ENCODE results near the gene FILIP1. TPM values are rescaled to one million over a fixed set of nuclear protein-coding genes. Genes with fewer than 3 reads are reported as not detected.

FILIP1 gene
- total and polyA plus RNA-seq, 9 donors = 20.3 to 49.0 (median 42.4) TPM

DNA sequence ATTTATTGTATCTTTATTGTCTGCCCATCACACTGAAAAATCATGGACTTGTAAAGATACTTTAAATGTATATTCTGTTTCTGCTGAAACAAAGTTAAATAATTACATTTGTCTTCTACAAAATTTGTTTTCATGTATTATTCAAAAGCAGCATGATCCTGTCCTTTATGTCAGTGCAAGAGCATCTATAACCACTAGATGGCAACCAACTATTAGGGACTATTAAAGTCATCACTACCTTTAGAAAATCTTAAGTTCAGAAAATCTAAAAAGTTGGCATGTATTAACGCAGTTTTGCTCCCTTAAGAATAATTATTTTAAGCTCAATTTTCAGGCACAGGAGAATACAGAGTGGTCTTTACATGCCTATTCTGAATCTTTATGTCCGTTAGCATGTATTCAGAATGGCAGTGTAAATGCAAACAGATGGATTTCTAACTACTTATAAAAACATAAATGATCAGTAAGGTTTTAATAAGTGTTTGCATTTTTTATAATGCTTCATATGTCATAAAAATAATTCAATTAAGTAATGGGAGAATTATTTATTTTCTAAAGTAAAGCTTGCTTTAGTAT, 226.8 kb downstream of the FILIP1 start:
- peak; percentile 67 for DNase-seq
- no peak overlapping the region for H3K27ac ChIP-seq (ENCODE audit: low read length)
- H3K36me3 ChIP-seq (ENCODE audit: control insufficient read depth, insufficient read depth, low read length) = peaks cover 11% of the 10 kb centered on the region
- no CpG with 5 or more reads among the region's 2 CpGs for WGBS (ENCODE audit: insufficient coverage)
- H3K4me1 ChIP-seq (ENCODE audit: control insufficient read depth, insufficient read depth, low read length) = no peaks in the 10 kb centered on the region
- no peaks in the 10 kb centered on the region for H3K27me3 ChIP-seq (ENCODE audit: control insufficient read depth, insufficient read depth, low read length)
- H3K9me3 ChIP-seq (replicated peaks; ENCODE audit: control insufficient read depth, low read depth, low read length) = no peaks in the 10 kb centered on the region
- H3K4me3 ChIP-seq (ENCODE audit: low read length) = no peak overlapping the region

DNA sequence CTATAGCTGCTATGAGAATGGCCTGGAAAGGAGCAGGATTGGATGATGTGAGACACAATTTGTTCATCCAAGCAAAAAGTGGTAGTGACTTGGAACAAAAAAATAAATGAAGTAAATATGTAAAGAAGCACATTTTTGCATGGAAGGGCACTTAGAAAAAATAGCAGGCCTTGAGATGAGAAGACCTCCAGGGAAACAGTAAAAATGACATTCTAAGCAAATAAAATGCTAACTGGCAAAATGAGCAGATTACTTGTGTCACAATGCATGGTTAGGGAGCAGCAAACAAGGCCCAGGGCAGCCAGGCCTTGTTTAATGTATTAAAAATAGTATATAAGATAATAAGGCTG, 230.2 kb downstream of the FILIP1 start:
- DNase-seq = no peak

DNA sequence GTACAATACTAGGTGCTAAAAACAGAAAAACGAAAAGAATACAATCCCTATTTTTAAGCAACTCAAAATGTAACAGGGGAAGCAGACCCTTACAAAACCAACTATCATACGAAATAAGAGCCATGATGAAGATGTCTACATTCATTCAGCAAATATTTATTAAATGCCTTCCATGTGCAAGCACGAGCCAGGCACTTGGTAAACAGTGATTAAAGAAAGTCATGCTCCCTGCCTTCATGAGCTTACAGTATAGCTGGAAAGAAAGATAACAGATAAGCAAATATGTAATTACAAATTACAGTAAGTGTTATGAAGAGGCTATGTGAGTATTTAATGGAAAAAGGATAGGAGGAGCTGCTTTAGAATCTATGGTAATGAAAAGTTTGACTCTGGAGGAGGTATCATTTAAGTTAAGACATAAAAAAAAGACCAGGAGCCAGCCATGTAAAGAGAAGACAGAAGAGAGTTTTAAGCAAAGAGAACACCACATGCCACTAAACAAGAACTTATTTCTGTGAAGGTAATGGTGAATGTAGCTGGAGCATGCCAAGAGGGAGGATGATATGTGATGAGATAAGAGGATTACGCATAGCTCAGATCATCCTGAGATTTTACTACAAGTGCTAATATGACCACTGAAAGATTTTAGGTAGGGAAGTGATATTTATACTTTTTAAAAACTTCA, 230.7 kb downstream of the FILIP1 start:
- Histone ChIP-seq H3K9me3 (replicated peaks; ENCODE audit: control insufficient read depth, low read depth, low read length) (no peaks in the 10 kb centered on the region), H3K27me3 (ENCODE audit: control insufficient read depth, insufficient read depth, low read length) (no peaks in the 10 kb centered on the region), H3K36me3 (ENCODE audit: control insufficient read depth, insufficient read depth, low read length) (peaks cover 11% of the 10 kb centered on the region), H3K4me1 (ENCODE audit: control insufficient read depth, insufficient read depth, low read length) (no peaks in the 10 kb centered on the region), H3K27ac (ENCODE audit: low read length) (no peak overlapping the region), H3K4me3 (ENCODE audit: low read length) (no peak overlapping the region)
- DNase-seq = no peak
- 67% methylated on average over 1 of the region's 4 CpGs for WGBS (ENCODE audit: insufficient coverage)

More for the DNA sequence above, 230.2 kb downstream of the FILIP1 start:
- H3K9me3 ChIP-seq (replicated peaks; ENCODE audit: control insufficient read depth, low read depth, low read length) = no peaks in the 10 kb centered on the region
- H3K36me3 ChIP-seq (ENCODE audit: control insufficient read depth, insufficient read depth, low read length) = peaks cover 11% of the 10 kb centered on the region
- H3K4me1 ChIP-seq (ENCODE audit: control insufficient read depth, insufficient read depth, low read length) = no peaks in the 10 kb centered on the region
- no peak overlapping the region for H3K4me3 ChIP-seq (ENCODE audit: low read length)
- no peak overlapping the region for H3K27ac ChIP-seq (ENCODE audit: low read length)
- H3K27me3 ChIP-seq (ENCODE audit: control insufficient read depth, insufficient read depth, low read length) = no peaks in the 10 kb centered on the region

DNA sequence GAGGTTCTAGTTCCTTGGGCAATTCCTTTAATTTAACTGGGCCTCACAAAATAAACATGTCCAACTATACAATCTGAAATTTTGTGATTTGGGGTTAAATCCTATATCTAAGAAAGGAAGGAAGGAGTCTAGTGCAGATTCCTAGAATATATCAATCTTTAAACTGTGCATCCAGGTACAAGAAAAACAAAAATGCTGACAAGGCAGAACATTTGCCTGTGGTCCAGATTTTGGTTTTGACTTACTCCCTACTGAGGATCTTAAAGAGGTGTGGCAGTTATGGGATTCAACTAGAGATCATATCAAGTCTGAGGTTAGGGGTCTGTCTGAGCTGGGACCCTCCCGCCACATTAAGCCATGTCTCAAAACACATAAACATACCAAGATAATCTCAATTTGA, 232.3 kb downstream of the FILIP1 start:
- H3K36me3 ChIP-seq (ENCODE audit: control insufficient read depth, insufficient read depth, low read length) = peaks cover 13% of the 10 kb centered on the region
- no peaks in the 10 kb centered on the region for H3K4me1 ChIP-seq (ENCODE audit: control insufficient read depth, insufficient read depth, low read length)
- no peaks in the 10 kb centered on the region for H3K9me3 ChIP-seq (replicated peaks; ENCODE audit: control insufficient read depth, low read depth, low read length)
- DNase-seq = no peak
- H3K27me3 ChIP-seq (ENCODE audit: control insufficient read depth, insufficient read depth, low read length) = no peaks in the 10 kb centered on the region
- H3K4me3 ChIP-seq (ENCODE audit: low read length) = no peak overlapping the region
- WGBS (ENCODE audit: insufficient coverage) = no CpG with 5 or more reads among the region's 1 CpG
- H3K27ac ChIP-seq (ENCODE audit: low read length) = no peak overlapping the region

DNA sequence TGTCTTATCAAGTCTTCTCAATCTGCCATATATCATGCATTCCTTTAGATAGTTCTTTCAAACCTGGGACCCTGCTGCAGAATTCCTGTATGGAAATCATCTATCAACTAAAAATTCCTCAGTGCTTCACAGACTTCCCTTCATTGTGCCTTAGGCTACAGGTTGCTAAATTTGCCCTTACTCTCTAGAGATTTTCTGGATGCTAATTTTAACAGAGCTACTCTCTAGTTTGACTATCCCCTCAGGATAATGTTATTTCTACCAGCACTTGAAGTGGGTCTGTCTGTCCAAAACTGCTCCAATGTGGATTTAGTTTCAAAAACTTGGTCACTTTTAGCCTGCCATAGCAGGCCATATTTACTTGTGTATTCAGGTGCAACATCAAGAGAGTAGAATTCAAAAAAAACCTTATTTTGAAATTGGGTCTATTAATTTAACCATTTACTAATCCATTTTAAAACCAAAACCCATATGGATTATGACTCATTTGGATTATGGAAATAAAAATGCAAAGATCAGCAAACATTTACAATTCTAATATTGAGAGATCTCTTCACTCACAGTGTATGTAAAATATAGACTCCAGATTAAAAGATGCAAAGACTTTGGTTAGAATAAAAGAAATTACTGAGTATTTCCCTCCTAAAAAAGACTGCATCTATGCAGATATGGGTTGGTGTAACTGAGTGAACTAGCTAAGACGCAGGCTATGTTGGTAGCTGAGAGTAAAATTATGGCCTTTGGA, 236.1 kb downstream of the FILIP1 start:
- Histone ChIP-seq H3K4me3 (ENCODE audit: low read length) (no peak overlapping the region), H3K4me1 (ENCODE audit: control insufficient read depth, insufficient read depth, low read length) (no peaks in the 10 kb centered on the region), H3K27ac (ENCODE audit: low read length) (no peak overlapping the region), H3K36me3 (ENCODE audit: control insufficient read depth, insufficient read depth, low read length) (peaks cover 16% of the 10 kb centered on the region), H3K27me3 (ENCODE audit: control insufficient read depth, insufficient read depth, low read length) (no peaks in the 10 kb centered on the region), H3K9me3 (replicated peaks; ENCODE audit: control insufficient read depth, low read depth, low read length) (no peaks in the 10 kb centered on the region)
- no CpG with 5 or more reads among the region's 1 CpG for WGBS (ENCODE audit: insufficient coverage)
- no peak for DNase-seq

DNA sequence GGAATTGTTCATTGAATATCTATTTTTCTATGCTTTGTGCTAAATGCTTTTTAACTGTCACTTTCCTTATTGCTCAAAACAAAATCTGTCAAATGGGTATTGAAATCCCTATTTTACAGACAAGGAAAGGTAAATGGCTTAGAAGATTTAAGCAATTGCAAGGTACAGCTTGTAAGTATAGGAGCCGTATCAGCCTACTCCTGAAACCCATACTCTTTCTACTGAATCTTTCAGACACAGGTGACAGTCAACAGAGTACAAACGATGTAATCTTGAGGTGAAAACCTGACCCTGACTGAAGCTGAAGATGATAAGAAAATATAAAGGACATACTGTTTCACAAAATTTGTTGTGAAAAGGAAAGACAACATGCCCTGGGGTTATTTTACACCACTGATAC, 243.0 kb downstream of the FILIP1 start:
- no peaks in the 10 kb centered on the region for H3K27me3 ChIP-seq (ENCODE audit: control insufficient read depth, insufficient read depth, low read length)
- H3K9me3 ChIP-seq (replicated peaks; ENCODE audit: control insufficient read depth, low read depth, low read length) = no peaks in the 10 kb centered on the region
- H3K4me1 ChIP-seq (ENCODE audit: control insufficient read depth, insufficient read depth, low read length) = no peaks in the 10 kb centered on the region
- no peak for DNase-seq
- peaks cover 5% of the 10 kb centered on the region for H3K36me3 ChIP-seq (ENCODE audit: control insufficient read depth, insufficient read depth, low read length)
- H3K4me3 ChIP-seq (ENCODE audit: low read length) = no peak overlapping the region
- no CpG with 5 or more reads among the region's 2 CpGs for WGBS (ENCODE audit: insufficient coverage)
- H3K27ac ChIP-seq (ENCODE audit: low read length) = no peak overlapping the region

DNA sequence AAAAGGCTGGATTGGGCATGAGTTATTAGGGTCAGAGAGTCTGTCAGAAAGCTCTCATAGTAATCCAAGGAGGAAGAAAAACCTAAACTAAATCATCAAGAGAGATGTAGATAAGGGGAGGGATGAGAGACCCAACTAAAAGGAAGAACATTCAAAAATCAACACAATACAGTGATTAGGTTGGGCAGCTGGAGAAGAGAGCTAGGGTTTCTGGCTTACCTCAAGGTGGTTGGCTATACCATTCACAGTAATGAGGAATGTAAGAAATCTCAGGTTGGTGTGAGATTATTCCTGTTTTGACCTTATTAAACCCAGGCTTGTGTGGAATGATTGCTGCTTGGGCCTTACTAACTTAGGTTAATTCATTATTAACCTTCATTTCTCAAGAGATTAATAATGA, 243.8 kb downstream of the FILIP1 start:
- H3K9me3 ChIP-seq (replicated peaks; ENCODE audit: control insufficient read depth, low read depth, low read length) = no peaks in the 10 kb centered on the region
- no peak overlapping the region for H3K4me3 ChIP-seq (ENCODE audit: low read length)
- peaks cover 5% of the 10 kb centered on the region for H3K36me3 ChIP-seq (ENCODE audit: control insufficient read depth, insufficient read depth, low read length)
- no peaks in the 10 kb centered on the region for H3K4me1 ChIP-seq (ENCODE audit: control insufficient read depth, insufficient read depth, low read length)
- no peak for DNase-seq
- no peak overlapping the region for H3K27ac ChIP-seq (ENCODE audit: low read length)
- no peaks in the 10 kb centered on the region for H3K27me3 ChIP-seq (ENCODE audit: control insufficient read depth, insufficient read depth, low read length)

DNA sequence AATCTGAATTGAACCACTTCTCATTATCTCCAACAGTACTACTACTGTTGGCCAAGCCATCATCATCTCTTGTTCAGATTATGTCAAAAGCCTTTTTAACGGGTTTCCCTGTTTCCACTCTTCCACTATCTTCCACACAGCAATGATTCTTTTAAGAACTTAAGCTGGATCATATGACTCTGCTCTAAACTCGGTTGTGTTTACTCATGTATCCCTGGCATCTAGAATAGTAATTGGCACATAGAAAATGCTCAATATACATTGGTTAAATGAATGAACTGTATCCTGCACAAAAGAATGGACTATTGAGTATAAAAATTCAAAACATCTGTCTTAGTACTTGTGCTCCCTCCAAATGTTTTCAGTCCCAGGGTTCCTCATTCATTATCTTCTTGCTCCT, 247.2 kb downstream of the FILIP1 start:
- Histone ChIP-seq H3K36me3 (ENCODE audit: control insufficient read depth, insufficient read depth, low read length) (no peaks in the 10 kb centered on the region), H3K4me3 (ENCODE audit: low read length) (no peak overlapping the region), H3K27me3 (ENCODE audit: control insufficient read depth, insufficient read depth, low read length) (no peaks in the 10 kb centered on the region), H3K27ac (ENCODE audit: low read length) (no peak overlapping the region), H3K4me1 (ENCODE audit: control insufficient read depth, insufficient read depth, low read length) (peaks cover 9% of the 10 kb centered on the region), H3K9me3 (replicated peaks; ENCODE audit: control insufficient read depth, low read depth, low read length) (no peaks in the 10 kb centered on the region)
- no CpG with 5 or more reads among the region's 2 CpGs for WGBS (ENCODE audit: insufficient coverage)
- no peak for DNase-seq

DNA sequence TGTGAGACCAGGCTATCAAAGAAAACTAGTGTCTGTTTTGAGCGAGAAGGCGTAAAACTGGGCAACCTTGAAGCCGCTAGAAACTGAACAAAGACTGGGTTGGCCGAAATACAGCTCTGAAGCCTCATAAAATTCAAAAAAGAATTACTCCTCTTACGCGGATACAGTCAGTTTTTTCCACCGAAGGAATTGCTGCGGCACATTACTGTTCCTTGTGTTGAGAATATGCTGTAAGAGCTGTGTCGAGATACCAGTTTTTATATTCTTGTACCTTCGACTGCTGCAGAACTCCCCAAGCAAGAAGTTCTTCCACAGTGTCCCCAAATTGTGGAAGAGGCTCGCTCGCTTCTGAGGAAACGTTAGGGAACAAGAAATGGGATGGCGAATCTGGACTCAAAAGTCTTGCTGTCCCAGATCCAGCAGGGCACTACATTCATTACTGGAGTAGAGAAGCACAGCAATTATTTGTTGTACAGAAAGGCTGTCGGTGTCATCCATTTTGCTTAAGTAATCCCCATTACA, 249.5 kb downstream of the FILIP1 start:
- H3K4me3 ChIP-seq (ENCODE audit: low read length) = peak overlapping the region; percentile 96
- WGBS (ENCODE audit: insufficient coverage) = 26% methylated on average over 6 of the region's 15 CpGs
- H3K4me1 ChIP-seq (ENCODE audit: control insufficient read depth, insufficient read depth, low read length) = peaks cover 9% of the 10 kb centered on the region
- H3K27ac ChIP-seq (ENCODE audit: low read length) = peak overlapping the region; percentile 99
- no peaks in the 10 kb centered on the region for H3K27me3 ChIP-seq (ENCODE audit: control insufficient read depth, insufficient read depth, low read length)
- H3K36me3 ChIP-seq (ENCODE audit: control insufficient read depth, insufficient read depth, low read length) = peaks cover under 1% of the 10 kb centered on the region
- no peaks in the 10 kb centered on the region for H3K9me3 ChIP-seq (replicated peaks; ENCODE audit: control insufficient read depth, low read depth, low read length)
- DNase-seq = no peak

DNA sequence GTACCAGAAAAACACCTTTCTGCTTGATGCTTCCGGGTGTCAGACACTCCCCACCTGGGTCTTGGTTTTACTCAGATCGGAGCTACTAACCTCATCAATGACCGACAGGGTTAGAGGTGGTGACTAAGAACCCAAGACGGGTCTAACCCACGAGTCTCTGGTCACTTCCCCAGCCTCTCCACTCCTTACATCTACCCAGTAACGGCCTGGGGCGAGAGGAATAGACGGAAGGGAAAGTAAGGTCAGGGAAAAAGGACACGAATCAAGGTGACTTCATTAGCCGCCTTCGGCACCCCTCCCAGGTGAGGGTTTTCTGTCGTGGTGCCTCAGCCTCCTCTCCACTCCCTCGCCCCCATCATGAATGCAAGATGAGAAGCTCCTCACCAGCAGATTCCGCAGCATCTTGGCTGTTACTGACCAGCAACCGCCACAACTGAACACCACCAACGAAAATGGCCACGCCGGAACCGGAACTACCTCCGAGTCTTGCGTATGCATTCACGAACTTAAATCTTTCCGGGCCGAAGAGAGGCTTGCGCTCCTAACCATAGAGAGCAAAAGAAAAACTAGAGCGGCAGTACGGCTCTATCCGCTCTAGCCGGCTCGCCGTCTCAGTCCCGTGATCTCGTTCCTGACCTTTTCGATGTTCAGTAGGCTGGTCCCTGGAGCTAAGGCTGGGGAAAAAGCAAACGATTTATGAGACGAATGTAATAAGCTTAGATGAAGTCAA, 250.1 kb downstream of the FILIP1 start, which contains the start of gene COX7A2:
TSS of gene COX7A2 (minus strand) at position 469 of the 730 bp plus-strand sequence. CDS start at position 402, 67 bp downstream.
- Histone ChIP-seq H3K27me3 (ENCODE audit: control insufficient read depth, insufficient read depth, low read length) (no peaks in the 10 kb centered on the region), H3K4me1 (ENCODE audit: control insufficient read depth, insufficient read depth, low read length) (peaks cover 9% of the 10 kb centered on the region)
- whole genome bisulfite sequencing (ENCODE audit: insufficient coverage) = 0% methylated on average over 25 of the region's 36 CpGs

More for the DNA sequence above, 250.1 kb downstream of the FILIP1 start, which contains the start of gene COX7A2:
- peak; percentile 99 for DNase-seq
- Histone ChIP-seq H3K27ac (ENCODE audit: low read length) (peak within 1 kb of the TSS; percentile 99), H3K36me3 (ENCODE audit: control insufficient read depth, insufficient read depth, low read length) (peaks cover 7% of the 10 kb centered on the region), H3K4me3 (ENCODE audit: low read length) (peak within 1 kb of the TSS; percentile 96), H3K9me3 (replicated peaks; ENCODE audit: control insufficient read depth, low read depth, low read length) (no peaks in the 10 kb centered on the region)

Measured in muscle of leg (tissue), 11 donors.